ENCODE data around the gene TNFRSF8.
A peak's percentile ranks its signal among the peaks of the same experiment; 100 is the strongest.
"Not testable (repeated sequence)": the region's sequence is repeated elsewhere in the genome, so short reads cannot be mapped to it uniquely, and the experiment has no call there.

The TNFRSF8 gene

GRCh38 chr1:12063141-12064072 lies at the start of gene TNFRSF8:
Gene TNFRSF8 (plus strand): TSS chr1:12063303. CDS start chr1:12063599, 296 bp downstream.
- DNase-seq (ENCODE audit: low spot score): no peak

GRCh38 chr1:12014141-12014991 lies 48.7 kb upstream of the TNFRSF8 start:
- peak; percentile 30 for DNase-seq (ENCODE audit: low spot score)

- no peak for DNase-seq (ENCODE audit: low spot score)
Measured at GRCh38 chr1:12015001-12015491, 48.1 kb upstream of the TNFRSF8 start.

- DNase-seq (ENCODE audit: low spot score): no peak
Measured at GRCh38 chr1:12015499-12015898, 47.6 kb upstream of the TNFRSF8 start.

- no peak for DNase-seq (ENCODE audit: low spot score)
Measured at GRCh38 chr1:12016182-12016581, 46.9 kb upstream of the TNFRSF8 start.

- peak; percentile 17 for DNase-seq (ENCODE audit: low spot score)
Measured at GRCh38 chr1:12019858-12020509, 43.1 kb upstream of the TNFRSF8 start.

- no peak for DNase-seq (ENCODE audit: low spot score)
Measured at GRCh38 chr1:12021616-12022015, 41.5 kb upstream of the TNFRSF8 start.

- DNase-seq (ENCODE audit: low spot score): no peak
Measured at GRCh38 chr1:12022036-12022435, 41.1 kb upstream of the TNFRSF8 start.

GRCh38 chr1:12026586-12026985 lies 36.5 kb upstream of the TNFRSF8 start:
- DNase-seq (ENCODE audit: low spot score): no peak

GRCh38 chr1:12028248-12028647 lies 34.9 kb upstream of the TNFRSF8 start:
- no peak for DNase-seq (ENCODE audit: low spot score)

- no peak for DNase-seq (ENCODE audit: low spot score)
Measured at GRCh38 chr1:12028957-12029511, 34.1 kb upstream of the TNFRSF8 start.

GRCh38 chr1:12029720-12030339 lies 33.3 kb upstream of the TNFRSF8 start:
- DNase-seq (ENCODE audit: low spot score): no peak

GRCh38 chr1:12031039-12031980 lies 31.8 kb upstream of the TNFRSF8 start:
- peak; percentile 26 for DNase-seq (ENCODE audit: low spot score)

- DNase-seq (ENCODE audit: low spot score): no peak
Measured at GRCh38 chr1:12032161-12032621, 30.9 kb upstream of the TNFRSF8 start.

- DNase-seq (ENCODE audit: low spot score): not testable (repeated sequence)
Measured at GRCh38 chr1:12033441-12033840, 29.7 kb upstream of the TNFRSF8 start.

GRCh38 chr1:12034381-12034801 lies 28.7 kb upstream of the TNFRSF8 start:
- DNase-seq (ENCODE audit: low spot score): peak; percentile 41

GRCh38 chr1:12035312-12035711 lies 27.8 kb upstream of the TNFRSF8 start:
- no peak for DNase-seq (ENCODE audit: low spot score)

GRCh38 chr1:12037486-12038355 lies 25.4 kb upstream of the TNFRSF8 start:
- no peak for DNase-seq (ENCODE audit: low spot score)

Data from cerebellar cortex (tissue), 1 donor.